KMS-11 (cell line): ENCODE measurements around the gene GRAMD2B.

Experiments used
- H2AFZ ChIP-seq: fragments of 200-600 bp; sonication (generic); 2 replicates; pipeline ENCODE4 v1.6.1; 2016; ENCODE audit warnings: antibody characterized with exemption, mixed run types, low read depth
- H3K27ac ChIP-seq: fragments of 200-600 bp; sonication (generic); 2 replicates; pipeline ENCODE4 v1.6.1; 2016; ENCODE audit warnings: mild to moderate bottlenecking, mixed run types
- H3K27me3 ChIP-seq: fragments of 200-600 bp; sonication (generic); 2 replicates; pipeline ENCODE4 v1.6.1; 2017; ENCODE audit warnings: mild to moderate bottlenecking, low read depth, mixed run types, moderate library complexity; ENCODE audit not compliant: insufficient read depth
- H3K36me3 ChIP-seq: fragments of 200-600 bp; sonication (generic); 2 replicates; pipeline ENCODE4 v1.6.1; 2017; ENCODE audit warnings: mild to moderate bottlenecking, mixed run types; ENCODE audit not compliant: insufficient read depth
- H3K4me1 ChIP-seq: fragments of 200-600 bp; sonication (generic); 2 replicates; pipeline ENCODE4 v1.6.1; 2016; ENCODE audit warnings: mild to moderate bottlenecking, low read depth, mixed run types; ENCODE audit not compliant: poor library complexity, severe bottlenecking
- H3K4me2 ChIP-seq: fragments of 200-600 bp; sonication (generic); 2 replicates; pipeline ENCODE4 v1.7.0; 2016; ENCODE audit warnings: mild to moderate bottlenecking, mixed run types
- H3K4me3 ChIP-seq: fragments of 200-600 bp; sonication (generic); IDR thresholded peaks from 2 replicates; pipeline ENCODE4 v1.6.1; 2017; ENCODE audit warnings: low read depth, low read length, mixed read lengths; ENCODE audit not compliant: insufficient read depth
- H3K79me2 ChIP-seq: fragments of 200-600 bp; sonication (generic); 2 replicates; pipeline ENCODE4 v1.6.1; 2016; ENCODE audit warnings: low read depth, mixed run types; ENCODE audit not compliant: insufficient read depth
- H3K9ac ChIP-seq: fragments of 200-600 bp; sonication (generic); 2 replicates; pipeline ENCODE4 v1.6.1; 2016; ENCODE audit warnings: mild to moderate bottlenecking, mixed run types
- H4K20me1 ChIP-seq: fragments of 200-600 bp; sonication (generic); 2 replicates; pipeline ENCODE4 v1.6.1; 2016; ENCODE audit warnings: mild to moderate bottlenecking, mixed run types; ENCODE audit not compliant: insufficient read depth
- CTCF ChIP-seq: fragments of 200-600 bp; sonication (generic); conservative IDR thresholded peaks from 2 replicates; pipeline ENCODE4 v1.6.1; 2017; ENCODE audit warnings: low read depth, mild to moderate bottlenecking, antibody characterized with exemption, low read length, moderate library complexity, mixed read lengths

Gene GRAMD2B

GRCh38 chr5:126490167-126490940 lies 67.1 kb downstream of the GRAMD2B start:
- no peak for TF ChIP-seq CTCF
- Histone ChIP-seq H3K27ac (no peak overlapping the region), H3K9ac (no peak overlapping the region), H2AFZ (no peak overlapping the region), H3K36me3 (no peaks in the 10 kb centered on the region), H3K79me2 (no peaks in the 10 kb centered on the region), H3K27me3 (no peaks in the 10 kb centered on the region), H3K4me3 (no peak overlapping the region), H3K4me1 (peaks cover 6% of the 10 kb centered on the region), H4K20me1 (no peaks in the 10 kb centered on the region), H3K4me2 (no peak overlapping the region)

DNA sequence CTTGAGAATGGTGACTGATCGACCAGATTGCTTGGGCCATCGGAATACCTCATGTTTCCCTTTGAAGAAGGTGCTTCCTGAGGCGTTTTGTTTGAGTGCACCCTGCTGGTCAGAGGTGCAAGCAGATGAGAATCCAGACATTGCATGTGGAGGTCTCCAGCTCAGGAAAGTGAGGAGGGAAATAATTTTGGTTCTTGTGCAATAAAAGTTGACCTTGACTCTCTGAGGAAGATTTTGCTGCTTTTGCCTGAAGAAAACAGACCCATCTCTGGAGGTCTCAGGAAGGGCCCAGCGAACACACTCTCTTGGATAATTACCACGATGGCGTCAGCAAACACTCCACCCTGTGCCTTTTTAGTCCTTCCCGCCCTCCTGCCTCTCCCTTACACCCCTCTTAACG lies 69.7 kb downstream of the GRAMD2B start:
- no peak overlapping the region for H3K9ac ChIP-seq
- no peak overlapping the region for H3K4me2 ChIP-seq
- H3K27me3 ChIP-seq: no peaks in the 10 kb centered on the region
- no peak for TF ChIP-seq CTCF
- no peaks in the 10 kb centered on the region for H3K79me2 ChIP-seq
- H3K4me3 ChIP-seq: no peak overlapping the region
- H3K27ac ChIP-seq: no peak overlapping the region
- H3K4me1 ChIP-seq: peaks cover 6% of the 10 kb centered on the region
- no peaks in the 10 kb centered on the region for H4K20me1 ChIP-seq
- no peaks in the 10 kb centered on the region for H3K36me3 ChIP-seq
- no peak overlapping the region for H2AFZ ChIP-seq

DNA sequence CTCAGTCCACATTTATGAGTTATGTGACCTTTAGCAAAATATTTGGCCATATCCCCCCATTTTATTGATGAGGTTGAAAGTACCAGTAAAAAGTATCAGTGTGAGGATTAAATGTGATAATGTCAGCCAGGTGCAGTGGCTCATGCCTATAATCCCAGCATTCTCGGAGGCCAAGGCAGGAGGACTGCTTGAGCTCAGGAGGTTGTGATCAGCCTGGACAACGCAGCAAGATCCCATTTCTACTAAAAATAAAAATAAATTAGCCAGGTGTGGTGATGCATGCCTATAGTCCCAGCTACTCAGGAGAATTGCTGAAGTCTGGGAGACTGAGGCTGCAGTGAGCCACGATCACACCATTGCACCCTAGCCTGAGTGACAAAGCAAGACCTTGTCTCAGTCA lies 71.2 kb downstream of the GRAMD2B start:
- Histone ChIP-seq H3K4me3 (no peak overlapping the region), H3K27me3 (no peaks in the 10 kb centered on the region), H3K27ac (no peak overlapping the region), H3K36me3 (no peaks in the 10 kb centered on the region), H4K20me1 (no peaks in the 10 kb centered on the region), H3K4me1 (peaks cover 6% of the 10 kb centered on the region), H3K4me2 (no peak overlapping the region), H3K9ac (no peak overlapping the region), H3K79me2 (no peaks in the 10 kb centered on the region), H2AFZ (no peak overlapping the region)
- no peak for TF ChIP-seq CTCF

GRCh38 chr5:126497506-126497905 lies 74.3 kb downstream of the GRAMD2B start:
- Histone ChIP-seq H3K4me3 (no peak overlapping the region), H3K9ac (no peak overlapping the region), H3K27me3 (no peaks in the 10 kb centered on the region), H3K4me2 (no peak overlapping the region), H3K4me1 (peaks cover 14% of the 10 kb centered on the region), H2AFZ (no peak overlapping the region), H4K20me1 (no peaks in the 10 kb centered on the region), H3K27ac (no peak overlapping the region), H3K36me3 (no peaks in the 10 kb centered on the region), H3K79me2 (no peaks in the 10 kb centered on the region)
- no peak for TF ChIP-seq CTCF
